NB4 (cell line): ENCODE data around the gene SLC30A4.
"Not testable (repeated sequence)": the region's sequence is repeated elsewhere in the genome, so short reads cannot be mapped to it uniquely, and the experiment has no call there.

Experiments
- DNase-seq: peaks from one replicate; pipeline ENCODE4 v3.0.0; 2010; ENCODE audit warnings: low read depth
- H3K4me3 ChIP-seq: one replicate; pipeline ENCODE4 v1.5.1; 2011; ENCODE audit warnings: mild to moderate bottlenecking, low read depth, low read length, moderate library complexity
- MYC ChIP-seq: IDR thresholded peaks from 2 replicates; pipeline ENCODE4 v1.6.1; 2011; ENCODE audit warnings: low read depth, low read length
- POLR2A ChIP-seq: IDR thresholded peaks from 2 replicates; pipeline ENCODE4 v1.6.1; 2011; ENCODE audit warnings: mild to moderate bottlenecking; ENCODE audit not compliant: insufficient read length; ENCODE audit errors: extremely low read depth
- TF ChIP-seq, protein P1 (sequence below): IDR thresholded peaks from 2 replicates; pipeline ENCODE4 v1.6.1; 2011; ENCODE audit warnings: low read depth, low read length
- TF ChIP-seq, protein P2 (sequence below): IDR thresholded peaks from one replicate; pipeline ENCODE4 v1.5.1; 2012; ENCODE audit warnings: low read depth, low read length

The SLC30A4 gene

DNA sequence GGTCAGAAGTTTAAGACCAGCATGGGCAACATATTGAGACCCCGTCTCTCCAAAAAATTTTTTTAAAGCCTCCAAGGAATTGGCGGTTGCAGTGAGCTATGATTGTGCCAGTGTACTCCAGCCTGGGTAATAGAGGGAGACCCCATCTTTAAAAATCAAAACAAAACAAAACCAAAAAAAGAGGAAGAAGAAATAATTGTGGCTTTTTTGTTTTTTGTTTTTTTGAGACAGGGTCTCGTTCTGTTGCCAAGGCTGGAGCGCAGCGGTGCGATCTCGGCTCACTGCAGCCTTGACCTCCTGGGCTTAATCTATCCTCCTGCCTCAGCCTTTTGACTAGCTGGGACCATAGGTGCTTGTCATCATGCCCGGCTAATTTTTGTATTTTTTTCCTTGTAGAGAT, 4.5 kb upstream of the SLC30A4 start:
- TF ChIP-seq, protein P1, sequence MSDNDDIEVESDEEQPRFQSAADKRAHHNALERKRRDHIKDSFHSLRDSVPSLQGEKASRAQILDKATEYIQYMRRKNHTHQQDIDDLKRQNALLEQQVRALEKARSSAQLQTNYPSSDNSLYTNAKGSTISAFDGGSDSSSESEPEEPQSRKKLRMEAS: no peak
- TF ChIP-seq, protein P2, sequence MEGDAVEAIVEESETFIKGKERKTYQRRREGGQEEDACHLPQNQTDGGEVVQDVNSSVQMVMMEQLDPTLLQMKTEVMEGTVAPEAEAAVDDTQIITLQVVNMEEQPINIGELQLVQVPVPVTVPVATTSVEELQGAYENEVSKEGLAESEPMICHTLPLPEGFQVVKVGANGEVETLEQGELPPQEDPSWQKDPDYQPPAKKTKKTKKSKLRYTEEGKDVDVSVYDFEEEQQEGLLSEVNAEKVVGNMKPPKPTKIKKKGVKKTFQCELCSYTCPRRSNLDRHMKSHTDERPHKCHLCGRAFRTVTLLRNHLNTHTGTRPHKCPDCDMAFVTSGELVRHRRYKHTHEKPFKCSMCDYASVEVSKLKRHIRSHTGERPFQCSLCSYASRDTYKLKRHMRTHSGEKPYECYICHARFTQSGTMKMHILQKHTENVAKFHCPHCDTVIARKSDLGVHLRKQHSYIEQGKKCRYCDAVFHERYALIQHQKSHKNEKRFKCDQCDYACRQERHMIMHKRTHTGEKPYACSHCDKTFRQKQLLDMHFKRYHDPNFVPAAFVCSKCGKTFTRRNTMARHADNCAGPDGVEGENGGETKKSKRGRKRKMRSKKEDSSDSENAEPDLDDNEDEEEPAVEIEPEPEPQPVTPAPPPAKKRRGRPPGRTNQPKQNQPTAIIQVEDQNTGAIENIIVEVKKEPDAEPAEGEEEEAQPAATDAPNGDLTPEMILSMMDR: no peak
- TF ChIP-seq POLR2A (no peak), MYC (no peak)
- DNase-seq: no peak
- H3K4me3 ChIP-seq: no peak overlapping the region

DNA sequence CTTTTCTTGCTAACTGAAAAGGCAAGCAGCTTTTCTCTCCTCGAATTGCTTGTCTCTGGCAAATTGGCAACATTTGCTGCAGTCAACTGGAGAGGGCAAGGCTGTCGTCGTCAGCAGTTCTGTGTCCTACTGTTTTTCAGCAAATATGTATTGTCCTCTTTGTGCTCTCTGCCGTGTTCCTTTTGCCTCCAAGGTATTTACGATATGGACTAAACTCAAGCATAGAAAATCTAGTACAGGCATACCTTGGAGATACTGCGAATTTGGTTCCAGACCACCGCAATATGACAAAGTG, 558 bp upstream of the SLC30A4 start:
- TF ChIP-seq MYC (no peak), POLR2A (no peak)
- TF ChIP-seq, protein P1: no peak
- TF ChIP-seq, protein P2: no peak
- DNase-seq: no peak
- H3K4me3 ChIP-seq: no peak overlapping the region

DNA sequence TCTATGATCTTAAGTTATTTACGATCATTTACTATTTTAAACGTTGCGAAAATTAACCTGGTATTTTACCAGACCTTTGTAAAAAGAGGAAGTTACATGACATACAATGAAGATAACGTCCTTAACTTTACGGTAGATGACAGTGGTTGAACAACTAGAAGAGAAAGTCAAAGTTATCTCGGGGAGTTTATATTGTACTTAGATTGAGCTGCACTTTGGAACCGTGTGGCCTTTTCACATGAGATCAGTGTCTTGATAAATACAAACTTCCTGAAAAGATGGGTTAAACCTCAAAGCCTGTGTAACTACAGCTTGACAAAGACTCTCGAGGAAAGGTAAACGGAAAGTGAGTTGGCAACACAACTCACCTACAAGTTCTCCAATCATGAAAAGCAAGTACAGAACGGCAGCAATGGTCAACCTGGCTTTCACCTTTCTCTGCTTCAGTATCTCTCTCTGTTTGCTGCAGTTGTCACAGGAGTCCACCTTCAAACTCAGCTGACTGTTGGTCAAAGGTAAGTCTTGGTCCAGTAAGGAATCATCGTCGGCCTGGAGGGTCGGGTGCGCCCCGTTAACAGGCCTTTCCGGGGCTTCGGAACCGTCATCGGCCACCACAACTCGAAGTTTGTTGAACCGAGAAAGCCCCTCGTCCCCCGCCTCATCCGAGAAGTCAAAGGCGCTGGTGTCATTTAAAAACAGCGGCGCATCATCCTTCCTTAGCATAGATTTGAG, 793 bp downstream of the SLC30A4 start:
- H3K4me3 ChIP-seq: peak overlapping the region; percentile 40
- peak; percentile 57 for DNase-seq
- TF ChIP-seq, protein P1: no peak
- TF ChIP-seq, protein P2: no peak
- TF ChIP-seq POLR2A (no peak), MYC (no peak)

DNA sequence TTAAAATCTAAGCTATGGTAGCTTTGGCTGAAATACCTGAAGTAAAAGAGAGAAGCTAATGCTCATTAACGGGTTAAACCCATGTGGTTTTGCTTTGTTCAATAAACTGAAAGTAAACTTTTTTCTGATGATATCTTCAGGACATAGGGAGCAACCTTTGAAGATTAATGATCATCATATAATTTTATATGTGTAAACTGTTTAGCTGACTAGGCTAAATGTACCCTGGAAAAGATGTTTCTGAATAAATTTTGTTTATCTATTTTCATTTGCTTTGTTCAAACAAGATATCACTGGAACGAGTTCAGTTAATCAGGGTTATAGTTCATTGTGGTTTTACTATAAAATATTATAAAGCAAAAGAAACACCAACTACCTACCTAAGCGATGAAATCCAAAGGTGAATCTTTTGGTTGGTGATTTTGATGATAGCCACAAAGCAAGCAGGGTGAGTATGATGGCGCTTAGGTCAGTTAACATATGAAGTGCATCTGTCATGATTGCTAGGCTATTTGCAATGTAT, 11.7 kb downstream of the SLC30A4 start:
- no peak overlapping the region for H3K4me3 ChIP-seq
- DNase-seq: no peak
- TF ChIP-seq POLR2A (no peak), MYC (no peak)
- TF ChIP-seq, protein P1: no peak
- TF ChIP-seq, protein P2: no peak

DNA sequence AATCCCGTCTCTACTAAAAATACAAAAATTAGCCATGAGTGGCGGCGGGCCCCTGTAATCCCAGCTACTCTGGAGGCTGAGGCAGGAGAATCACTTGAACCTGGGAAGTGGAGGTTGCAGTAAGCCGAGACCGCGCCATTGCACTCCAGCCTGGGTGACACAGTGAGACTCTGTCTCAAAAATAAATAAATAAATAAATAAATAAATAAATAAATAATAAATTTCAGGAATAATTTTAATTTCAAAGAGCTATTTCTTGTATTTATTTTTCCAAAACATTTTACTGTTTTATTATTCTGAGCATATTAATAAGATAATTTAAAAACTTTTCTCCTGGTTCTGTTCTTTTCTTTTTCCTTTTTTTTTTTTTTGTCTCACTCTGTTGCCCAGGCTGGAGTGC, 15.4 kb downstream of the SLC30A4 start:
- DNase-seq: not testable (repeated sequence)

DNA sequence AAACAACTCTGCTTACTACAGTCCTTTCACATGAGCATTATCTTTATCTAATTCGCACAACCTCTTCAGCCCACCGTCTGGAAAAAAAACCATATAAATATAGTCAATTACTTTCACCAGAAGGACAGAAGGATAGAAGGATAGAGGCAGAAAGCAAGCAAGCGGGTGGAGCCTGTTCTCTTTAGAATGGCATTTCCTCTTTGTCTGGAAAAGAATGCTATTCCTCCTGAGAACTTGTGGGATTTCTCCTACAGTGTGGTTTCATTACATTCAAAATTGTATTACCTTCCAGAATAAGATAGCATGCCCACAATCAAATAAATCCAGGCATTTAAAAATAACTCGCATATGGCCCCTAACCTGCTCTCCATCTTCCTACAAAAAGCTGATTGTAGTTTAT, 23.1 kb downstream of the SLC30A4 start:
- TF ChIP-seq, protein P1: no peak
- no peak for TF ChIP-seq MYC
- TF ChIP-seq, protein P2: no peak
- no peak for TF ChIP-seq POLR2A
- DNase-seq: no peak
- no peak overlapping the region for H3K4me3 ChIP-seq

More for the DNA sequence above, 15.4 kb downstream of the SLC30A4 start:
- not testable (repeated sequence) for H3K4me3 ChIP-seq
